ENCODE results near the gene CAPZA3. TPM values are rescaled to one million over a fixed set of nuclear protein-coding genes. Genes with fewer than 3 reads are reported as not detected.
"Not testable (repeated sequence)": the region's sequence is repeated elsewhere in the genome, so short reads cannot be mapped to it uniquely, and the experiment has no call there.

Gene CAPZA3, protein sequence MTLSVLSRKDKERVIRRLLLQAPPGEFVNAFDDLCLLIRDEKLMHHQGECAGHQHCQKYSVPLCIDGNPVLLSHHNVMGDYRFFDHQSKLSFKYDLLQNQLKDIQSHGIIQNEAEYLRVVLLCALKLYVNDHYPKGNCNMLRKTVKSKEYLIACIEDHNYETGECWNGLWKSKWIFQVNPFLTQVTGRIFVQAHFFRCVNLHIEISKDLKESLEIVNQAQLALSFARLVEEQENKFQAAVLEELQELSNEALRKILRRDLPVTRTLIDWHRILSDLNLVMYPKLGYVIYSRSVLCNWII
- total RNA-seq: not detected

GRCh38 chr12:18737819-18738218, at the start of gene CAPZA3, which contains the start of gene PLCZ1:
Gene CAPZA3 (plus strand): TSS chr12:18738119. CDS start chr12:18738269, 150 bp downstream.
Gene PLCZ1 (minus strand): TSS chr12:18738012. CDS start chr12:18737371, 641 bp downstream.
- Histone ChIP-seq H3K9me3 (ENCODE audit: low read depth, low read length) (peaks cover 9% of the 10 kb centered on the region), H3K4me1 (ENCODE audit: insufficient read depth, low read length) (no peaks in the 10 kb centered on the region), H3K4me3 (ENCODE audit: low read length) (no peak within 1 kb of the TSS), H3K27me3 (ENCODE audit: insufficient read depth, low read length) (no peaks in the 10 kb centered on the region)

- Histone ChIP-seq H3K4me3 (ENCODE audit: low read length) (no peak overlapping the region), H3K4me1 (ENCODE audit: insufficient read depth, low read length) (no peaks in the 10 kb centered on the region), H3K27me3 (ENCODE audit: insufficient read depth, low read length) (no peaks in the 10 kb centered on the region)
These were observed 48.1 kb upstream of the CAPZA3 start for GRCh38 chr12:18689771-18690170.

DNA sequence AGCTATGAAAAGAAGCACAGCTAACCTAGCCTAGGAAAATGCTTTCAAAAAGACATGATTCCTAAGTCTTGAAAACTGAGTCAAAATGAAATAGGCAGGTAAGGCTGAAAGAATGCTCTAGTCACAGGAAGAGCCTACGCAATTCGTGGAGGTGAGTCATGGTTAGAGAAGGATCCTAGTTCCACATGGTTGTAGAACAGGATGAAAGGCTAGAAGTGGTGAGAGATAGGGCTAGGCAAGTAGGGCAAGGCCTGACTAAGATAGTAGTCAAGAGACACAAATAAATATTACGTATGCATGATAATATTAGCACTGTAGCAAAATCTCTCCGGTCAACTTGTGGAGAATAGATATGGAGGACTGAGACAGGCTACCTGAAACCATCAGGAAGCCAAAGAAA, 47.3 kb upstream of the CAPZA3 start:
- Histone ChIP-seq H3K4me1 (ENCODE audit: insufficient read depth, low read length) (no peaks in the 10 kb centered on the region), H3K27me3 (ENCODE audit: insufficient read depth, low read length) (no peaks in the 10 kb centered on the region), H3K4me3 (ENCODE audit: low read length) (no peak overlapping the region), H3K9me3 (ENCODE audit: low read depth, low read length) (no peaks in the 10 kb centered on the region)

More at GRCh38 chr12:18689771-18690170, 48.1 kb upstream of the CAPZA3 start:
- H3K9me3 ChIP-seq (ENCODE audit: low read depth, low read length): no peaks in the 10 kb centered on the region

DNA sequence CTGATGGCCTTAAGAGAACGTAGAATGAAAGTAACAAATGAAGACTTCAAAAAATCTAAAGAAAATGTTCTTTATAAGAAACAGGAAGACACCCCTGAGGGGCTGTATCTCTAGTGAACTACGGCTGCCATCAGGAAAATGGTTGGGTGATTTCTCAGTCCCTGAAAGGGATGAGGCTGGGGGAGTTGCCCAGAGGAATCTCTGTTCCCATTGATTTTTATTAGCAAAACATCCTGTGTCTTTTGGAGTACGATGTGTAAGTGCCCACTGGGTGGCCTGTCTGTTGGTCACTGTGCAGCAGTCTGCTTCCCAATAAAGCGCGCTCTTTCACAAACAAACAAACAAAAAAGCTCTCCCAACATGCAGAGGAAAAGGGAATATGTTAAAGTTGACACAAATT, 43.9 kb upstream of the CAPZA3 start:
- not testable (repeated sequence) for H3K4me3 ChIP-seq (ENCODE audit: low read length); H3K4me1 ChIP-seq (ENCODE audit: insufficient read depth, low read length); H3K9me3 ChIP-seq (ENCODE audit: low read depth, low read length); H3K27me3 ChIP-seq (ENCODE audit: insufficient read depth, low read length)

- Histone ChIP-seq H3K4me3 (ENCODE audit: low read length) (no peak overlapping the region), H3K4me1 (ENCODE audit: insufficient read depth, low read length) (no peaks in the 10 kb centered on the region), H3K9me3 (ENCODE audit: low read depth, low read length) (no peaks in the 10 kb centered on the region), H3K27me3 (ENCODE audit: insufficient read depth, low read length) (no peaks in the 10 kb centered on the region)
These were observed 40.8 kb upstream of the CAPZA3 start for GRCh38 chr12:18696971-18697602.

GRCh38 chr12:18700271-18700670, 37.6 kb upstream of the CAPZA3 start:
- H3K4me1 ChIP-seq (ENCODE audit: insufficient read depth, low read length): no peaks in the 10 kb centered on the region
- no peaks in the 10 kb centered on the region for H3K9me3 ChIP-seq (ENCODE audit: low read depth, low read length)
- H3K4me3 ChIP-seq (ENCODE audit: low read length): no peak overlapping the region
- no peaks in the 10 kb centered on the region for H3K27me3 ChIP-seq (ENCODE audit: insufficient read depth, low read length)

DNA sequence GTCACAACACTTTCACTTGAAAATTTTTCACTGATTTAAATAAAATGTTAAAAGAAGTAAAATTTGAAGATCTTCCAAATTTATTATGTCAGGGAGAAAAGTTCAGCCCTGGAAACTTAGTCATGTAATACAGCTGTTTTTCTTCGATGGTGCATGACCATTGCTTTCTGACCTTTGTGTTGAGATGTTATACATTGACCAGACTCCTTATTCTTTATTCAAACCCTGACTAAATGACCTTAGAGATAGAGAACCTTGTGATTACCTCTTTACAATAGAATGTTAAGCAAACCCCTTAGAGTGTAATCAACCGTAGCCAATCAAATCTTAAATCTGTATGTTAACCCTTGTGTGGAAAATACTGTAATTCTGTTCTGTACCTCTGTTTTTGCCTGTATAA, 34.6 kb upstream of the CAPZA3 start:
- Histone ChIP-seq H3K9me3 (ENCODE audit: low read depth, low read length) (no peaks in the 10 kb centered on the region), H3K27me3 (ENCODE audit: insufficient read depth, low read length) (no peaks in the 10 kb centered on the region), H3K4me3 (ENCODE audit: low read length) (no peak overlapping the region), H3K4me1 (ENCODE audit: insufficient read depth, low read length) (no peaks in the 10 kb centered on the region)

GRCh38 chr12:18703911-18704310, 34.0 kb upstream of the CAPZA3 start:
- Histone ChIP-seq H3K4me3 (ENCODE audit: low read length) (no peak overlapping the region), H3K4me1 (ENCODE audit: insufficient read depth, low read length) (no peaks in the 10 kb centered on the region), H3K27me3 (ENCODE audit: insufficient read depth, low read length) (no peaks in the 10 kb centered on the region), H3K9me3 (ENCODE audit: low read depth, low read length) (no peaks in the 10 kb centered on the region)

GRCh38 chr12:18706798-18707197, 31.1 kb upstream of the CAPZA3 start:
- Histone ChIP-seq H3K4me3 (ENCODE audit: low read length) (no peak overlapping the region), H3K27me3 (ENCODE audit: insufficient read depth, low read length) (no peaks in the 10 kb centered on the region), H3K9me3 (ENCODE audit: low read depth, low read length) (no peaks in the 10 kb centered on the region), H3K4me1 (ENCODE audit: insufficient read depth, low read length) (no peaks in the 10 kb centered on the region)

- Histone ChIP-seq H3K4me3 (ENCODE audit: low read length) (no peak overlapping the region), H3K4me1 (ENCODE audit: insufficient read depth, low read length) (no peaks in the 10 kb centered on the region), H3K27me3 (ENCODE audit: insufficient read depth, low read length) (no peaks in the 10 kb centered on the region), H3K9me3 (ENCODE audit: low read depth, low read length) (no peaks in the 10 kb centered on the region)
These were observed 21.7 kb upstream of the CAPZA3 start for GRCh38 chr12:18716236-18716635.

DNA sequence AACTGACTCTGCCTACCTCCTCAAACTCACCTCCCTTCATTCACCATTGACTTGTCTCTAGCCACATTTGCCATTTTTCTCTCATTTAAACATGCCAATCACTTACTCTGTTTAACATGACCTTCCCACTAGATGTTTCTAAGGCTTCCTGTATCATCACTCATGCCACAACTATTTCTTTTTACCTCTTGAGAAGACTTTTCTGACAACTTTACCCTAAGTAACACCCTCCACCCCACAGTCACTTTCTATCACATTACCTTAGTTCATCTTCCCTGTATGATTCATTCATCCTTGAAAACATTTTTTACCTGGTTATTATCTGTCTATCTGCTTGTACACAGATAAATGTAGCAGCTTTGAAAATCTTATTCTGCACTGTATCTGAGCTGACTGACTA, 19.5 kb upstream of the CAPZA3 start:
- Histone ChIP-seq H3K27me3 (ENCODE audit: insufficient read depth, low read length) (no peaks in the 10 kb centered on the region), H3K4me3 (ENCODE audit: low read length) (no peak overlapping the region), H3K9me3 (ENCODE audit: low read depth, low read length) (no peaks in the 10 kb centered on the region), H3K4me1 (ENCODE audit: insufficient read depth, low read length) (no peaks in the 10 kb centered on the region)

DNA sequence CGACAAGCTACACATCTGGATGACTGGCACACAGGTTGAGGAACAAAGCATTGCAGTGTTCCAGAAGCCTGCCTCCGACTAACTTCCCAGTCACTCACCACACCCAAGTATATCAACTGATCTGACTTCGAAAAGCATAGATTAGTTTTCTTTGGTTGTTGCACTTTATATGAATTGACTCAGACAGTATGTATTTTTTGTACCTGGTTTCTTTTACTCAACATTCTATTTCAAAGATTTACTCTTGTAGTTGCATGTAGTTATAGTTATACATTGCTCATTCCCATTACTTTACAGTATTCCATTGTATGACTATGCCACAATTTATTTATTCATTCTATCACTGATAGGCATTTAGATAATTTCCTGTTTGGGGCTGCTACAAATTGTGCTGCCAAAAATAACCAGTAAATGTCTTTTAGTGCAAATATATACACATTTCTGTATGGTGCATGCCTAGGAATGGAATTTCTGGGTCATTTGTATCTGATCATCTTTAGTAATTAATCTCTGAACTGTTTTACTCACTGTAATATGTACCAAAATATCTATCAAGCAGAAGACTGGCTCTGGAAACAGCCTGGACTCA, 17.9 kb upstream of the CAPZA3 start:
- Histone ChIP-seq H3K4me3 (ENCODE audit: low read length) (no peak overlapping the region), H3K4me1 (ENCODE audit: insufficient read depth, low read length) (no peaks in the 10 kb centered on the region), H3K9me3 (ENCODE audit: low read depth, low read length) (no peaks in the 10 kb centered on the region), H3K27me3 (ENCODE audit: insufficient read depth, low read length) (no peaks in the 10 kb centered on the region)

- H3K4me3 ChIP-seq (ENCODE audit: low read length): no peak overlapping the region
- H3K4me1 ChIP-seq (ENCODE audit: insufficient read depth, low read length): no peaks in the 10 kb centered on the region
- H3K9me3 ChIP-seq (ENCODE audit: low read depth, low read length): no peaks in the 10 kb centered on the region
- H3K27me3 ChIP-seq (ENCODE audit: insufficient read depth, low read length): no peaks in the 10 kb centered on the region
These were observed 17.2 kb upstream of the CAPZA3 start for GRCh38 chr12:18720690-18721089.

GRCh38 chr12:18721452-18721851, 16.5 kb upstream of the CAPZA3 start:
- no peaks in the 10 kb centered on the region for H3K27me3 ChIP-seq (ENCODE audit: insufficient read depth, low read length)
- H3K4me1 ChIP-seq (ENCODE audit: insufficient read depth, low read length): no peaks in the 10 kb centered on the region
- no peak overlapping the region for H3K4me3 ChIP-seq (ENCODE audit: low read length)
- H3K9me3 ChIP-seq (ENCODE audit: low read depth, low read length): no peaks in the 10 kb centered on the region

- H3K4me3 ChIP-seq (ENCODE audit: low read length): no peak overlapping the region
- no peaks in the 10 kb centered on the region for H3K27me3 ChIP-seq (ENCODE audit: insufficient read depth, low read length)
- H3K4me1 ChIP-seq (ENCODE audit: insufficient read depth, low read length): no peaks in the 10 kb centered on the region
- no peaks in the 10 kb centered on the region for H3K9me3 ChIP-seq (ENCODE audit: low read depth, low read length)
These were observed 14.2 kb upstream of the CAPZA3 start for GRCh38 chr12:18723752-18724151.
